Measurements from ENCODE around the gene NFILZ.

The NFILZ gene

DNA sequence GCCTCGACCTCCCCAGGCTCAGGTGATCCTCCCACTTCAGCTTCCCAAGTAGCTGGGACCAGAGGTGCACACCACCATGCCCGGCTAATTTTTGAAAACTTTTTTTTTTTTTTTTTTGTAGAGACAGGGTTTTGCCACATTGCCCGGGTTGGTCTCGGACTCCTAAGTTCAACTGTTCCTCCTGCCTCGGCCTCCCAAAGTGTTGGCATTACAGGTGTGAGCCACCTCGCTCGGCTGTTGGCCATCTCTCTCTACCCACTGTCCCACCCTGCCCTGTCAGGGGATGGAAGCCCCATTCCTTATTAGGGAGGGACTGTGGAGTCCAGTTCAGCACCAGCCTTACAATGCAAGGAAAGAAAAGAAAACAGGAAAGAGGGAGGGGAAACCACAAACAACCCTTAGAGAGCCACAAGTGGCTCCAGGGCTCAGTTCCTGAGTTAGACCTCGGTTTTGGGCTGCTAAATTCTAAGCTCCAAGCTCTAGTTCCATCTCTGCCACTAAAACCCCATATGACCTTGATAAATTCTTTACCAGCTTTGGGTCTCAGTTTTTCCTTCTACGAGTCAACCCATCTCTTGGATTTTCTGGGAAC is 36.5 kb downstream of the NFILZ start:
- Histone ChIP-seq H3K27me3 (ENCODE audit: low read depth, low read length) (no peaks in the 10 kb centered on the region), H3K9me3 (ENCODE audit: control insufficient read depth in 1 of 2, low read length in 2 of 2) (no peaks in the 10 kb centered on the region)

DNA sequence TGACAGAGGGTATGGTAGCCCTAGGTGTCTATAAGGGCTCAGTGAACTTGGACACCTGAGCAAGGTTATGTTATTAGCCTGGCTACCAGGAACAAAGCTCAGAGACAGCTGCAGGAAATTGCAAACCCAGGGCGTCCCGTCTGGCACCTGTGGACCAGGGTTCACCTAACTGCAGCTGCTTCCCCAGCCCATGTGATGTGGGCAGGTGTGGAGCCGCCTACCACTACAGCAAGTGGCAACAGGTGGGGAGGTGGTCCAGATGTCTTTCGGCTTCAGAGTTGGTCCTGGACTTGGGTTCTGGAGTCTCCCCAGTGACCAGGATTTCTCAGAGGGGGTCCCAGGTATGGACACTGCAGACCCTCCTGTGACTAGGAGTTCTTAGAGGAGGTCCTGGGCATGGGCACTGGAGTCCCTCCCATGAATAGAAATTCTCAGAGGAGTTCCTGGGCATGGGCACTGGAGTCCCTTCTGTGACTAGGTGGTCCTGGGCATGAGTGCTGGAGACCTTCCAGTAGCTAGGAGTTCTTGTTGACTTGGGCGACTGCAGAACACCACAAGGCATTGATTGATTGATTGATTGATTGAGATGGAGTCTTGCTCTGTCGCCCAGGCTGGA is 43.0 kb downstream of the NFILZ start:
- Histone ChIP-seq H3K9me3 (ENCODE audit: control insufficient read depth in 1 of 2, low read length in 2 of 2) (peaks cover 0 to 6% of the 10 kb centered on the region in 2 donors), H3K27ac (ENCODE audit: low read length) (no peak overlapping the region)

More for the DNA sequence above, 36.5 kb downstream of the NFILZ start:
- no peak overlapping the region for H3K27ac ChIP-seq (ENCODE audit: low read length)
- no peaks in the 10 kb centered on the region for H3K4me1 ChIP-seq (ENCODE audit: control insufficient read depth in 1 of 2, insufficient read depth in 2 of 2, low read length in 2 of 2)
- no peak overlapping the region for H3K4me3 ChIP-seq (ENCODE audit: low read depth in 1 of 2, low read length in 2 of 2)
- no peaks in the 10 kb centered on the region for H3K36me3 ChIP-seq (ENCODE audit: control insufficient read depth in 1 of 2, insufficient read depth in 2 of 2, low read length in 2 of 2)

DNA sequence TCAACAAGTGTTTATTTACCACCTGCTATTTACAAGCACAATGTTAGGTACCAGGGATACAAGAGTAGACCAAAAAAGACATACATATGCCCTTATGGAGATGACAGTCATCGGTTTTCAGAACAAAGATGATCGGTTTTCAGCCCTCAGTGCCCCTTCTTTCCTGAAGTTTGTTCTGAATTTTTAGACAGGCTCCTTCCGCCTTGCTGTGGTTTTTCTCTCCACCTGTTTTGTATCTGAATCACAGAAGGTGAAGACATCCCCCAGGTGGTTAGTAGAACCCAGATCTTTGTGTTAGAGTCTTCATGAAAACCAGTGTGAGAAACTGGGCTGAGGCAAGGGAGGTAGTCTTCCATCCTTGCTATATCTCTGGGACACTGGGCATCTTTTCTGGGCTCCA is 44.6 kb downstream of the NFILZ start:
- Histone ChIP-seq H3K9me3 (ENCODE audit: control insufficient read depth in 1 of 2, low read length in 2 of 2) (peaks cover 0 to 6% of the 10 kb centered on the region in 2 donors), H3K27me3 (ENCODE audit: low read depth, low read length) (no peaks in the 10 kb centered on the region), H3K27ac (ENCODE audit: low read length) (no peak overlapping the region), H3K4me3 (ENCODE audit: low read depth in 1 of 2, low read length in 2 of 2) (no peak overlapping the region), H3K36me3 (ENCODE audit: control insufficient read depth in 1 of 2, insufficient read depth in 2 of 2, low read length in 2 of 2) (no peaks in the 10 kb centered on the region), H3K4me1 (ENCODE audit: control insufficient read depth in 1 of 2, insufficient read depth in 2 of 2, low read length in 2 of 2) (no peaks in the 10 kb centered on the region)

More for the DNA sequence above, 43.0 kb downstream of the NFILZ start:
- H3K4me3 ChIP-seq (ENCODE audit: low read depth in 1 of 2, low read length in 2 of 2) = no peak overlapping the region
- H3K27me3 ChIP-seq (ENCODE audit: low read depth, low read length) = no peaks in the 10 kb centered on the region
- H3K36me3 ChIP-seq (ENCODE audit: control insufficient read depth in 1 of 2, insufficient read depth in 2 of 2, low read length in 2 of 2) = no peaks in the 10 kb centered on the region
- no peaks in the 10 kb centered on the region for H3K4me1 ChIP-seq (ENCODE audit: control insufficient read depth in 1 of 2, insufficient read depth in 2 of 2, low read length in 2 of 2)

DNA sequence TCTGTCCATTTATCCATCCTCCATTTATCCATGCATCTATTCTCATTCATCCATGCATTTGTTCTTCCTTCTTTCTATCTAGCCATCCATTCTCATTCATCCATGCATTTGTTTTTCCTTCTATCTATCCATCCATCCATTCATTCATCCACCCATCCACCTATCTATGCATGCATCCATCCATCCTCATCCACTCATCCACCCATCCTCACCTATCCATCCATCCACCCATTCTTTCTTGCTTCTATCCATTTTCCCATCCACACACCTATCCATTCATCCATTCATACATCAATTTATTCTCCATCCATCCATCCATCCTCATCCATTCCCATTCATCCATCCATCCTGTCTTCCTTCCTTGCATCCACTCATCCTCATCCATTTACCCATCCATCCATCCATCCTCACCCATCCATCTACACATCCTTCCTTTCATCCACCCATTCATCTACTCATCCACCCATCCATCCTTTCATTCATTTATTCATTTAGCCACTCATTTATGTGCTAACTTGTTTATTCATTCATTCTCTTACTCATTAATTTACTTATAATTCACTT is 47.9 kb downstream of the NFILZ start:
- no peaks in the 10 kb centered on the region for H3K36me3 ChIP-seq (ENCODE audit: control insufficient read depth in 1 of 2, insufficient read depth in 2 of 2, low read length in 2 of 2)
- H3K4me1 ChIP-seq (ENCODE audit: control insufficient read depth in 1 of 2, insufficient read depth in 2 of 2, low read length in 2 of 2) = no peaks in the 10 kb centered on the region
- H3K27ac ChIP-seq (ENCODE audit: low read length) = no peak overlapping the region
- no peak overlapping the region for H3K4me3 ChIP-seq (ENCODE audit: low read depth in 1 of 2, low read length in 2 of 2)
- peaks cover 4 to 18% of the 10 kb centered on the region in 2 donors for H3K9me3 ChIP-seq (ENCODE audit: control insufficient read depth in 1 of 2, low read length in 2 of 2)
- H3K27me3 ChIP-seq (ENCODE audit: low read depth, low read length) = no peaks in the 10 kb centered on the region
